GM19455 (cell line): ENCODE data around the gene ATP8B4.
"Not testable (repeated sequence)": the region's sequence is repeated elsewhere in the genome, so short reads cannot be mapped to it uniquely, and the experiment has no call there.

Source experiments
- ATAC-seq: cut with Tn5 transposase; IDR thresholded peaks from one replicate; pipeline ENCODE4 v1.9.1; 2021; ENCODE audit not compliant: unreplicated experiment

Gene ATP8B4

GRCh38 chr15:50138391-50138790, 19.4 kb upstream of the ATP8B4 start:
- no peak for ATAC-seq

DNA sequence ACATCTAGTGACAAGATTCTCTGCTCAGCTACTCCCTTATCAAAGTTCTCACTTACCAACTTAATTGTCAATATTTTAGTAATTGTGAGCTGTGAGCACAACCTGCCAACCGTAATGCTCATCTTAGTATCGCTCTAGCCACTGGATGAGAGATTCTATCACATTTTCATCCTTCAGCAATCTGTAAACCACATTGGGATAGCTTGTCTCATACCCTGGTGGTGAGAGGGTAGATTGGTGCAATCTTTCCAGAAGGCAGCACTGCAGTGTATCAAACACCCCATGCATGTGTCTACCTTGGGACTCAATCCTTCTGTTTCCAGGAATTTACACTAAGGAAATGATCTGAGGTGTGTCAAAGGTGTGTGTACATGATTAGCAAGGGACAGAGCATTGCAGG, 18.9 kb upstream of the ATP8B4 start:
- ATAC-seq = no peak

DNA sequence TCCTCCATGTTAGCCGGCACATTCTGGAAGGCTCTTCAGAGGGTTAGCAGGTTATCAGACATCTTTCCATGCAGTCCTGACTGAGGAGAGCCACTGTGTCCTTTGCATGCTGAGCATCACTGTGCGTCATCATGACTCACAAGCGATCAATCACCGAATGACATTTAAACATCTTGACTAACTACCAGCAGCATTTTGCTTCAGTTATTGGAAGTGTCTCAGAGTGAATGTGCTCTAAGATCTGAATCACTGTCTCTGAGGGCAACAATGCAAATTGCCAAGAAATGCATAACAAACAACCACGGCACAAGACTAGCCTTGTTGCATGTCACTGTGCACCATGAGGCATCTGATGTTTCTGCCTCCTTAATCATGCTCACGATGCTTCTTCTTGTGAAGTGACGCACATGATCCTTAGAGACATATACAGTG, 18.3 kb upstream of the ATP8B4 start:
- ATAC-seq = no peak

GRCh38 chr15:50135031-50135551, 16.1 kb upstream of the ATP8B4 start:
- no peak for ATAC-seq

GRCh38 chr15:50134524-50135024, 15.5 kb upstream of the ATP8B4 start:
- no peak for ATAC-seq

- ATAC-seq = not testable (repeated sequence)
Measured at GRCh38 chr15:50132251-50132984, 13.4 kb upstream of the ATP8B4 start.

DNA sequence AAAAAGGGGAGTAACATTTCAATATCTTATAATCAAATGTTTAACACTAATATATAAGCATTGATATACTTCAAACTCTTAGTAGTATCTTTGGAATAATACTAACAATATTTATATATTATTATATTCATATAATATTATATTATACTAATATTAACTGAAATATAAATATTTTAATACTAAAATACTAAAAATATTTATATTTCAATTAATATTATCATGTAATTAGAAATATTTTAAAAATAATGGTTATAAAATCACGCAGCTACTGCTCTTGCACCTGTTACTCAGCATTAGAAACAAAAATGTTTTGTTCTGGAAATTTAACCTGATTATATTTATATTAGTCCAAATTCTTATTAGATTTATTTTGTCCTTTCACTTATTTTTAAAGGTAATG, 12.6 kb upstream of the ATP8B4 start:
- ATAC-seq = no peak

- ATAC-seq = no peak
Measured at GRCh38 chr15:50128266-50128665, 9.2 kb upstream of the ATP8B4 start.

DNA sequence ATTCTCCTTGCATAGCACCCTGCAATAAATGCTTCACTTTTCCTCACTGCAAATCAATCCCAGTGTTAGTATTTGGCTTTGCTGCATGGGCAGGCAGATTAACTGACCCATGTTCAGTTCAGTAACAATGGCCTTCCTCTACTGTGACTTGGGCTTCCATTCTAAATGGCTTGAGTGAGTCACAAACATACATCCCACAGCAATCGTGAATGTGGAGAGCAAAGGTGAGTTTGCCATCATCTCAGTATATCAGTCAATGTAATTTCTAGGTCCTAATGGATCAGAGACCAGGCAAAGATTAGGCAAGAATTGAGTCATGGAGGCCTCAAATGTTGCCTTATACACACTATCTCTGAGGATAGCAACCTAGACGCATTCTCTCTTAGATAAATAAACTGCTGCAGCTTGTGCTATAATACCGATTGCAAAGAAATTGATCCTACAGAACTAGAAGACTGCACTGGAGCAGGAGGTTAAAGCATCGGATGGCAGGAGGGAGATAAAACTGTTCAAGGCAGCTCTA, 8.3 kb upstream of the ATP8B4 start:
- ATAC-seq = no peak

- no peak for ATAC-seq
Measured at GRCh38 chr15:50126072-50126471, 7.0 kb upstream of the ATP8B4 start.

- ATAC-seq = no peak
Measured at GRCh38 chr15:50124631-50125030, 5.6 kb upstream of the ATP8B4 start.

GRCh38 chr15:50123861-50124557, 5.0 kb upstream of the ATP8B4 start:
- no peak for ATAC-seq

DNA sequence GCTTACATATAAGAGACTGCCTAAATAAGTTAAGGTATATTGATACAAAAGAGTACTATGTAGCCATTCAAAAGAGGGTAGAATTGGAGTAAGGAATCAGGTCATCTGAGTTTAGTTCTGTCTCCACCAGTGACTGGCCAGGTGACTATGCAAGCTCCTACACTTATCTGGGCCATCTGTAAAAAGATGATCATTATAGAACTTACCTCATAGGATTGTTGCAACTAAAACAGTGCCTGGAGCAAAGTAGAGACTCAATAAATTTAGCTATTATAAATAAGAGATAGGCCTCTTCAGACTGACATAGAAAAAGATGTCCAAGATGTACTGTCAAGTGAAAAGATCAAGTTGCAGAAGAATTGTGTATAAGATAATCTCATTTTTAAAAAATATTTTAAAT, 1.7 kb upstream of the ATP8B4 start:
- no peak for ATAC-seq

DNA sequence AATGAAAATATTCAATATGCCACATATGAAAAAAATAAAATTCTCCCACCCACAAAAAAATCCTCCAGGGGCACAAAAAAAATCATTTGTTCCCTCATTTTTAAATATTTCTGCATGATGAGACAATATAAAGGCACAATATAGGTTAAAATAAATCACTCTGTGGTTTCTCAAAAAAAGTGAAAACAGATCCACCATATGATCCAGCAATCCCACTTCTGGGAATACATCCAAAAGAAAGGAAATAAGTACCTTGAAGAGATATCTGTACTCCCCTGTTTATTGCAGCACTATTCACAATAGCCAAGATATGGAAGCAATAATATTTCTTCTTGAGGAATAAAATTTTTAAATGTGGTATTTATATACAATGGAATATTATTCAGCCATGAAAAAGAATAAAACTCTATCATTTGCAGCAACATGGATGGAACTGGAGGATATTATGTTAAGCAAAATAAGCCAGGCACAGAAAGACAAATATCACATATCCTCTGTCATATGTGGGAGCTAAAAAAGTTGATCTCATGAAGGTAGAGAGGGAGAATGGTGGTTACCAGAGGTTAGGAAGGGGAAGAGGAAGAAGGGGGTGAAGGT, 1.5 kb downstream of the ATP8B4 start:
- no peak for ATAC-seq

- ATAC-seq = no peak
Measured at GRCh38 chr15:50116477-50116876, 2.6 kb downstream of the ATP8B4 start.

DNA sequence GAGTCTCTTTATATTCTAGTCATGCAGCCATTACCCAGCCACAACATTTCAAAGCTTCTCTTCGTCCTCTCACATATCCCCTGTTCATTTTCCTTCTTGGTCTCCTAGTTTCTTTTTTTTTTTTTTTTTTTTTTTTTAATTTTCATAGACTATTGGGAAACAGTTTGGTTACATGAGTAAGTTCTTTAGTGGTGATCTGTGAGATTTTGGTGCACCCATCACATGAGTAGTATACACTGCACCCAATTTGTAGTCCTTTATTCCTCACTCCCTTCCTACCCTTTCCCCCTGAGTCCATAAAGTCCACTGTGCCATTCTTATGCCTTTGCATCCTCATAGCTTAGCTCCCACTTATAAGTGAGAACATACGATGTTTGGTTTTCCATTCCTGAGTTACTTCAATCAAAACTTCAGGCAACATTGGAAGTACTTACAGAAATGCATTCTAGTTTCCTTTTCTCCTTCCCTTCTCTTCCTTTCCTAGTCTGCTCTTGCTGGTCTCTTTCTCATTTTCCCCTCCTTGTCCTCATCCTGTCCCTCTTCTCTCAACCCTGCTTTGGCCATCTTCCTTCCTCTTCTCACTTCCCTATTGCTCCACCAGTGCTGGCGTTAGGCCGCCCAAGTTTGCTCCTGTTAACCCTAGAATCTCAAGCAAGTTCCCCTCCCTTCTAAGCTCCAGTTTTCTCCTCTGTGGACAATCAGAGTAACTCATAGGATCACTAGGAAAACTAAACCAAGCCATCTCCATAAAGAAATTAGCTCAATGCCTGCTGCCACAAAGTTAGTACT, 4.8 kb downstream of the ATP8B4 start:
- ATAC-seq = no peak

GRCh38 chr15:50113187-50113505, 5.9 kb downstream of the ATP8B4 start:
- ATAC-seq = no peak

- no peak for ATAC-seq
Measured at GRCh38 chr15:50112488-50113186, 6.4 kb downstream of the ATP8B4 start.

GRCh38 chr15:50110285-50110684, 8.7 kb downstream of the ATP8B4 start:
- no peak for ATAC-seq
